CD8-positive, alpha-beta memory T cell (primary cell): Measurements from ENCODE around the gene ASB2. TPM values are rescaled to one million over a fixed set of nuclear protein-coding genes. Genes with fewer than 3 reads are reported as not detected.

Experiments used
- CTCF ChIA-PET: fragments of 350-600 bp; sonication (Branson Sonifier 250); formaldehyde crosslinking; loops from one replicate; lab custom pipeline; 2021; ENCODE audit warnings: antibody characterized with exemption; lab: Charles Lee
- POLR2A ChIA-PET: fragments of 350-600 bp; sonication (Branson Sonifier 250); formaldehyde crosslinking; loops from one replicate; lab custom pipeline; 2021; ENCODE audit warnings: antibody characterized with exemption; lab: Charles Lee
- DNase-seq, 5 donors: peaks; one replicate each; pipeline versions ENCODE4 v3.0.0 to v3.0.0-alpha.2; 2020 to 2022; ENCODE audit warnings: mixed read lengths in 1 of 5
- H3K27ac ChIP-seq: one replicate; pipeline ENCODE4 v1.7.0; 2013; ENCODE audit warnings: low read depth, mild to moderate bottlenecking, low read length, moderate library complexity
- H3K27me3 ChIP-seq: 2 replicates; pipeline ENCODE4 v1.7.0; 2013; ENCODE audit warnings: low read length, mild to moderate bottlenecking; ENCODE audit not compliant: insufficient read depth, poor library complexity, severe bottlenecking
- H3K36me3 ChIP-seq: 2 replicates; pipeline ENCODE4 v1.7.0; 2013; ENCODE audit warnings: mild to moderate bottlenecking, low read length, moderate library complexity; ENCODE audit not compliant: insufficient read depth
- H3K4me1 ChIP-seq: 2 replicates; pipeline ENCODE4 v1.7.0; 2013; ENCODE audit warnings: mild to moderate bottlenecking, low read length, moderate library complexity; ENCODE audit not compliant: insufficient read depth
- H3K4me3 ChIP-seq: 2 replicates; pipeline ENCODE4 v1.7.0; 2013; ENCODE audit warnings: mild to moderate bottlenecking, low read length
- H3K9me3 ChIP-seq: 2 replicates; pipeline ENCODE4 v1.7.0; 2013; ENCODE audit warnings: mild to moderate bottlenecking, low read length
- H3K27ac Mint-ChIP-seq, 8 donors: one replicate each; pipeline ENCODE4 v1.8.0; 2020 to 2021; ENCODE audit warnings: mixed read lengths in 8 of 8, mild to moderate bottlenecking in 6 of 8, inconsistent platforms in 3 of 8, moderate library complexity in 3 of 8
- H3K27me3 Mint-ChIP-seq, 2 donors: one replicate each; pipeline ENCODE4 v1.8.0; 2020 to 2021; ENCODE audit warnings: mixed read lengths in 2 of 2, mild to moderate bottlenecking in 1 of 2, moderate library complexity in 1 of 2
- H3K36me3 Mint-ChIP-seq, 3 donors: one replicate each; pipeline ENCODE4 v1.8.0; 2020 to 2021; ENCODE audit warnings: mixed read lengths in 3 of 3, inconsistent platforms in 1 of 3, mild to moderate bottlenecking in 1 of 3
- H3K4me1 Mint-ChIP-seq, 3 donors: one replicate each; pipeline ENCODE4 v1.8.0; 2020 to 2021; ENCODE audit warnings: mixed read lengths in 3 of 3, inconsistent platforms in 1 of 3, mild to moderate bottlenecking in 1 of 3
- H3K4me3 Mint-ChIP-seq, 7 donors: one replicate each; pipeline ENCODE4 v1.8.0; 2020 to 2021; ENCODE audit warnings: mixed read lengths in 7 of 7, mild to moderate bottlenecking in 6 of 7, moderate library complexity in 4 of 7, inconsistent platforms in 2 of 7
- H3K9me3 Mint-ChIP-seq, 5 donors: one replicate each; pipeline ENCODE4 v1.8.0; 2020 to 2022; ENCODE audit warnings: mixed read lengths in 5 of 5, mild to moderate bottlenecking in 3 of 5, moderate library complexity in 2 of 5, inconsistent platforms in 1 of 5
- polyA plus RNA-seq: library from polyadenylated mRNA; unstranded; fragments of 300-500 nt; fragmentation: Illumina TruSeq; gene quantifications from one replicate; pipeline ENCODE4 v1.2.3, GENCODE V29; 2021
- total RNA-seq, 2 experiments: library from RNA; stranded (reverse); gene quantifications; one replicate each; pipeline ENCODE4 v1.2.3, GENCODE V29; 2021

Gene ASB2
- total RNA-seq: 10 to 100 TPM; 93.5 to 98.0 TPM
- 4.8 TPM for polyA plus RNA-seq

- Mint-ChIP-seq H3K27ac (peak within 1 kb of the TSS in 7 of 8 donors; percentile 11 to 90 (median 79)), H3K4me1 (peaks cover 50 to 84% (median 71%) of the 10 kb centered on the region in 3 donors), H3K4me3 (peak within 1 kb of the TSS; percentile 12 to 88 (median 61)), H3K36me3 (peaks cover 1 to 14% (median 3%) of the 10 kb centered on the region in 3 donors), H3K9me3 (peaks cover 2 to 25% (median 23%) of the 10 kb centered on the region in 5 donors), H3K27me3 (peaks cover 0 to 2% of the 10 kb centered on the region in 2 donors)
- H3K27me3 ChIP-seq: no peaks in the 10 kb centered on the region
- DNase-seq: no peak
- peak within 1 kb of the TSS; percentile 19 for H3K4me3 ChIP-seq
- no peak within 1 kb of the TSS for H3K27ac ChIP-seq
- no peaks in the 10 kb centered on the region for H3K36me3 ChIP-seq
- ChIA-PET POLR2A (interaction anchor here (0.7 to 2.2 kb wide), 4 partner anchors 13 to 36 kb away, joined by 3 to 8 read pairs (median 3); no protein-coding TSS in a partner anchor), CTCF (interaction anchor here (2.1 to 33.9 kb wide), 3 partner anchors 17 to 33 kb away, joined by 7 to 945 read pairs (median 177); no protein-coding TSS in a partner anchor)
- peaks cover 16% of the 10 kb centered on the region for H3K9me3 ChIP-seq
- H3K4me1 ChIP-seq: peaks cover 42% of the 10 kb centered on the region
Observed at GRCh38 chr14:93976477-93977057, at the start of gene ASB2. TSS of gene ASB2 (minus strand) at chr14:93976570. CDS start at chr14:93964539, 12,031 bp downstream.

GRCh38 chr14:94025720-94026119, 49.4 kb upstream of the ASB2 start:
- Histone ChIP-seq H3K4me1 (peaks cover 5% of the 10 kb centered on the region), H3K9me3 (no peaks in the 10 kb centered on the region), H3K27ac (no peak overlapping the region), H3K27me3 (no peaks in the 10 kb centered on the region), H3K36me3 (no peaks in the 10 kb centered on the region), H3K4me3 (peak overlapping the region; percentile 57)
- Mint-ChIP-seq H3K36me3 (peaks cover 0 to 1% (median 0%) of the 10 kb centered on the region in 3 donors), H3K9me3 (no peaks in the 10 kb centered on the region), H3K27me3 (peaks cover 0 to 3% of the 10 kb centered on the region in 2 donors), H3K27ac (peak overlapping the region in 3 of 8 donors; percentile 82 to 85 (median 83)), H3K4me3 (peak overlapping the region; percentile 71 to 94 (median 82)), H3K4me1 (peaks cover 21 to 36% (median 34%) of the 10 kb centered on the region in 3 donors)
- ChIA-PET CTCF (interaction anchor here (1.0 to 4.3 kb wide), 7 partner anchors 10 to 118 kb away, joined by 3 to 29 read pairs (median 3); no protein-coding TSS in a partner anchor), POLR2A (interaction anchor here (0.6 to 1.2 kb wide), 4 partner anchors 11 to 86 kb away, joined by 3 to 5 read pairs (median 4); no protein-coding TSS in a partner anchor)
- DNase-seq: no peak

GRCh38 chr14:94024549-94024948, 48.2 kb upstream of the ASB2 start:
- Histone ChIP-seq H3K27me3 (no peaks in the 10 kb centered on the region), H3K36me3 (no peaks in the 10 kb centered on the region), H3K4me3 (no peak overlapping the region), H3K9me3 (no peaks in the 10 kb centered on the region), H3K27ac (no peak overlapping the region), H3K4me1 (peaks cover 5% of the 10 kb centered on the region)
- CTCF ChIA-PET: interaction anchor here (0.9 to 3.5 kb wide), 9 partner anchors 8 to 112 kb away, joined by 3 to 16 read pairs (median 4); no protein-coding TSS in a partner anchor
- Mint-ChIP-seq H3K9me3 (no peaks in the 10 kb centered on the region), H3K4me1 (peaks cover 21 to 36% (median 34%) of the 10 kb centered on the region in 3 donors), H3K4me3 (no peak overlapping the region), H3K27me3 (peaks cover 1 to 3% of the 10 kb centered on the region in 2 donors), H3K27ac (no peak overlapping the region), H3K36me3 (peaks cover 0 to 1% (median 0%) of the 10 kb centered on the region in 3 donors)
- POLR2A ChIA-PET: interaction anchor here (1.3 kb wide), 1 partner anchor 73 kb away, joined by 3 read pairs; no protein-coding TSS in a partner anchor
- DNase-seq: no peak

GRCh38 chr14:94022532-94023411, 46.4 kb upstream of the ASB2 start:
- H3K4me3 ChIP-seq: no peak overlapping the region
- Mint-ChIP-seq H3K27ac (no peak overlapping the region), H3K4me3 (no peak overlapping the region), H3K27me3 (peaks cover 1 to 3% of the 10 kb centered on the region in 2 donors), H3K9me3 (no peaks in the 10 kb centered on the region), H3K36me3 (peaks cover 0 to 1% (median 0%) of the 10 kb centered on the region in 3 donors), H3K4me1 (peaks cover 13 to 26% (median 22%) of the 10 kb centered on the region in 3 donors)
- ChIA-PET POLR2A (interaction anchor here (0.6 to 1.3 kb wide), 2 partner anchors 22 to 71 kb away, joined by 3 read pairs; no protein-coding TSS in a partner anchor), CTCF (interaction anchor here (1.6 to 3.5 kb wide), 3 partner anchors 14 to 84 kb away, joined by 4 to 18 read pairs (median 16); no protein-coding TSS in a partner anchor)
- no peaks in the 10 kb centered on the region for H3K36me3 ChIP-seq
- no peak overlapping the region for H3K27ac ChIP-seq
- no peak for DNase-seq
- no peaks in the 10 kb centered on the region for H3K9me3 ChIP-seq
- peaks cover 5% of the 10 kb centered on the region for H3K4me1 ChIP-seq
- no peaks in the 10 kb centered on the region for H3K27me3 ChIP-seq

GRCh38 chr14:94021416-94022157, 45.2 kb upstream of the ASB2 start:
- H3K4me1 Mint-ChIP-seq: peaks cover 9 to 25% (median 22%) of the 10 kb centered on the region in 3 donors

GRCh38 chr14:94021001-94021400, 44.6 kb upstream of the ASB2 start:
- Mint-ChIP-seq H3K4me1 (peaks cover 7 to 22% (median 19%) of the 10 kb centered on the region in 3 donors), H3K4me3 (no peak overlapping the region), H3K9me3 (no peaks in the 10 kb centered on the region), H3K27ac (no peak overlapping the region), H3K27me3 (peaks cover 3% of the 10 kb centered on the region in 2 donors), H3K36me3 (peaks cover 0 to 1% (median 0%) of the 10 kb centered on the region in 3 donors)
- Histone ChIP-seq H3K27me3 (no peaks in the 10 kb centered on the region), H3K36me3 (no peaks in the 10 kb centered on the region), H3K4me3 (no peak overlapping the region), H3K4me1 (peaks cover 5% of the 10 kb centered on the region), H3K27ac (no peak overlapping the region), H3K9me3 (no peaks in the 10 kb centered on the region)
- POLR2A ChIA-PET: no interaction called here
- DNase-seq: no peak
- CTCF ChIA-PET: interaction anchor here (0.9 to 3.2 kb wide), 7 partner anchors 13 to 159 kb away, joined by 3 to 18 read pairs (median 4); no protein-coding TSS in a partner anchor

More at GRCh38 chr14:94021416-94022157, 45.2 kb upstream of the ASB2 start:
- Histone ChIP-seq H3K4me1 (peaks cover 5% of the 10 kb centered on the region), H3K9me3 (no peaks in the 10 kb centered on the region), H3K27ac (no peak overlapping the region), H3K4me3 (no peak overlapping the region), H3K36me3 (no peaks in the 10 kb centered on the region), H3K27me3 (no peaks in the 10 kb centered on the region)
- DNase-seq: no peak
- no peak overlapping the region for H3K4me3 Mint-ChIP-seq
- peaks cover 1 to 3% of the 10 kb centered on the region in 2 donors for H3K27me3 Mint-ChIP-seq
- ChIA-PET CTCF (interaction anchor here (0.9 to 3.5 kb wide), 8 partner anchors 12 to 159 kb away, joined by 3 to 18 read pairs (median 4); no protein-coding TSS in a partner anchor), POLR2A (no interaction called here)
- H3K27ac Mint-ChIP-seq: peak overlapping the region in 3 of 8 donors; percentile 35 to 83 (median 44)
- no peaks in the 10 kb centered on the region for H3K9me3 Mint-ChIP-seq
- H3K36me3 Mint-ChIP-seq: peaks cover 0 to 1% (median 0%) of the 10 kb centered on the region in 3 donors

GRCh38 chr14:94020267-94020666, 43.9 kb upstream of the ASB2 start:
- CTCF ChIA-PET: interaction anchor here (1.3 to 3.2 kb wide), 3 partner anchors 16 to 117 kb away, joined by 5 to 18 read pairs (median 7); no protein-coding TSS in a partner anchor
- Mint-ChIP-seq H3K36me3 (peaks cover 0 to 1% (median 0%) of the 10 kb centered on the region in 3 donors), H3K27ac (no peak overlapping the region), H3K27me3 (peaks cover 3% of the 10 kb centered on the region in 2 donors), H3K4me3 (no peak overlapping the region), H3K4me1 (peaks cover 3 to 18% (median 14%) of the 10 kb centered on the region in 3 donors), H3K9me3 (no peaks in the 10 kb centered on the region)
- POLR2A ChIA-PET: no interaction called here
- no peak overlapping the region for H3K4me3 ChIP-seq
- no peaks in the 10 kb centered on the region for H3K36me3 ChIP-seq
- H3K27me3 ChIP-seq: no peaks in the 10 kb centered on the region
- H3K4me1 ChIP-seq: no peaks in the 10 kb centered on the region
- no peak for DNase-seq
- no peak overlapping the region for H3K27ac ChIP-seq
- no peaks in the 10 kb centered on the region for H3K9me3 ChIP-seq
